Stimulated activated CD4-positive, alpha-beta T cell treated with anti-CD3 and anti-CD28 coated beads, TNF-alpha, amount 100 ng/mL, for 48 hours (primary cell): ENCODE results near the gene ZNF670.
"Not testable (repeated sequence)": the region's sequence is repeated elsewhere in the genome, so short reads cannot be mapped to it uniquely, and the experiment has no call there.

Experiments
- DNase-seq, 3 donors: peaks; one replicate each; pipeline ENCODE4 v3.0.0-alpha.2; 2020; ENCODE audit warnings: low read depth in 3 of 3

ZNF670 gene

GRCh38 chr1:247043406-247043805, 35.2 kb downstream of the ZNF670 start:
- DNase-seq = no peak

DNA sequence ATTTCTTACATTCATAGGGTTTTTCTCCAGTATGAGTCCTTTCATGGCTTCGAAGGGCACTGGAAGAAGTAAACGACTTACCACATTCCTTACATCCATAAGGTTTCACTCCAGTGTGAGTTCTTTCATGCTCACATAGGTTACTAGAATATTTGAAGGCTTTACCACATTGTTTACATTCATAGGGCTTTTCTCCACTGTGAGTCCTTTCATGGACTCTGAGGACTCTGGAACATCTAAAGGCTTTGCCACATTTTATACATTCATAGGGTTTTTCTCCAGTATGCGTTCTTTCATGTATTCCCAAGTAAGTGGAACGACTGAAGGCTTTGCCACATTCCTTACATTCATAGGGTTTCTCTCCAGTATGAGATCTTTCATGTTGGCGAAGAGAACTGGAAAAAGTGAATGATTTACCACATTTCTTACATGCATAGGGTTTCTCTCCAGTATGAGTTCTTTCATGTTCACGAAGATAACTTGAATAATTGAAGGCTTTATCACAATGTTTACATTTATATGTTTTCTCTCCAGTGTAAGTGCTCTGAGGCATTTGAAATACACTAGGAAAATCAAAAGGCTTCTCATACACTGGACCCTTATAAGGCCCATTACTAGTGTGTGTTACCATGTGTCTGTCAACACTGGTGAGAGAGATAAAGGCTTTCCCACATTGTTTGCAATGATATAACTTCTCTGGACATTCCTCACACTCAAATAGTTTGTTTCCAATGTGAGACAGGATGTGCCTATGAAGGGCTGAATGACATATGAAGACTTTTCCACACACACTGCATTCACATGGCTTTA, 40.9 kb downstream of the ZNF670 start:
- no peak for DNase-seq

DNA sequence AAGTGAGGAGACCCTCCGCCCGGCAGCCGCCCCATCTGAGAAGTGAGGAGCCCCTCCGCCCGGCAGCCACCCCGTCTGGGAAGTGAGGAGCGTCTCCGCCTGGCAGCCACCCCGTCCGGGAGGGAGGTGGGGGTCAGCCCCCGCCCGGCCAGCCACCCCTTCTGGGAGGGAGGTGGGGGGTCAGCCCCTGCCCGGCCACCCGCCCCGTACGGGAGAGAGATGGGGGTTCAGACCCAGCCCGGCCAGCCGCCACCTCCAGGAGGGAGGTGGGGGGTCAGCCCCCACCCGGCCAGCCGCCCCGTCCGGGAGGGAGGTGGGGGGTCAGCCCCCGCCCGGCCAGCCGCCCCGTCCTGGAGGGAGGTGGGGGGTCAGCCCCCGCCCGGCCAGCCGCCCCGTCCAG, 46.3 kb downstream of the ZNF670 start:
- DNase-seq = not testable (repeated sequence)
